ENCODE measurements around the gene PAWR.

DNA sequence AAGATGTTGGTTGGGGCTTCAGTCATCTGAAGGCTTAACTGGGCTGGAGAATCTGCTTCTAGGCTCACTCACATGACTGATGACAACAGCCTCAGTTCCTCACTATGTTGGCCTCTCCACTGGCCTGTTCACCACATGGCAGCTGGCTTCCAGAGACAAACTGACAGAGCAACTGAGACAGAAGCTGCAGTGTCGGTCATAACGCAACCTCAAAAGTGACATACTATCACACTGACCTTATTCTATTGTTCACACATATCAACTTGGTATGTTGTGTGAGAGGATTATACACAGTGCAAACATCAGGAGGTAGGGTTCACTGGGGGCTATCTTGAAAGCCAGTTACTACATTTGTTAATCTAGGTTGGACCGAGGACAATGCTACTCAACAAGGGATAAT, 92.9 kb downstream of the PAWR start:
- no peak for TF ChIP-seq CTCF (conservative IDR thresholded peaks at IDR 0.05; ENCODE audit: low read depth in 2 of 2)
- TF ChIP-seq EZH2 (IDR thresholded peaks at IDR 0.05; ENCODE audit: low read depth, unreplicated experiment), result no peak
- no peak for TF ChIP-seq POLR2AphosphoS5 (IDR thresholded peaks at IDR 0.05; ENCODE audit: low read depth)
- TF ChIP-seq STAT1 (IDR thresholded peaks at IDR 0.05; ENCODE audit: unreplicated experiment), result no peak
- TF ChIP-seq, protein P1, sequence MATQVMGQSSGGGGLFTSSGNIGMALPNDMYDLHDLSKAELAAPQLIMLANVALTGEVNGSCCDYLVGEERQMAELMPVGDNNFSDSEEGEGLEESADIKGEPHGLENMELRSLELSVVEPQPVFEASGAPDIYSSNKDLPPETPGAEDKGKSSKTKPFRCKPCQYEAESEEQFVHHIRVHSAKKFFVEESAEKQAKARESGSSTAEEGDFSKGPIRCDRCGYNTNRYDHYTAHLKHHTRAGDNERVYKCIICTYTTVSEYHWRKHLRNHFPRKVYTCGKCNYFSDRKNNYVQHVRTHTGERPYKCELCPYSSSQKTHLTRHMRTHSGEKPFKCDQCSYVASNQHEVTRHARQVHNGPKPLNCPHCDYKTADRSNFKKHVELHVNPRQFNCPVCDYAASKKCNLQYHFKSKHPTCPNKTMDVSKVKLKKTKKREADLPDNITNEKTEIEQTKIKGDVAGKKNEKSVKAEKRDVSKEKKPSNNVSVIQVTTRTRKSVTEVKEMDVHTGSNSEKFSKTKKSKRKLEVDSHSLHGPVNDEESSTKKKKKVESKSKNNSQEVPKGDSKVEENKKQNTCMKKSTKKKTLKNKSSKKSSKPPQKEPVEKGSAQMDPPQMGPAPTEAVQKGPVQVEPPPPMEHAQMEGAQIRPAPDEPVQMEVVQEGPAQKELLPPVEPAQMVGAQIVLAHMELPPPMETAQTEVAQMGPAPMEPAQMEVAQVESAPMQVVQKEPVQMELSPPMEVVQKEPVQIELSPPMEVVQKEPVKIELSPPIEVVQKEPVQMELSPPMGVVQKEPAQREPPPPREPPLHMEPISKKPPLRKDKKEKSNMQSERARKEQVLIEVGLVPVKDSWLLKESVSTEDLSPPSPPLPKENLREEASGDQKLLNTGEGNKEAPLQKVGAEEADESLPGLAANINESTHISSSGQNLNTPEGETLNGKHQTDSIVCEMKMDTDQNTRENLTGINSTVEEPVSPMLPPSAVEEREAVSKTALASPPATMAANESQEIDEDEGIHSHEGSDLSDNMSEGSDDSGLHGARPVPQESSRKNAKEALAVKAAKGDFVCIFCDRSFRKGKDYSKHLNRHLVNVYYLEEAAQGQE (IDR thresholded peaks at IDR 0.05; ENCODE audit: unreplicated experiment), result no peak
- no peak for TF ChIP-seq CREB1 (CRISPR knock-in tag; IDR thresholded peaks at IDR 0.05; ENCODE audit: low read depth)
- no peak for TF ChIP-seq ETS1 (IDR thresholded peaks at IDR 0.05)
- no peak for TF ChIP-seq JUNB (IDR thresholded peaks at IDR 0.05; ENCODE audit: unreplicated experiment)
- TF ChIP-seq EZH2phosphoT487 (IDR thresholded peaks at IDR 0.05; ENCODE audit: unreplicated experiment), result no peak
- TF ChIP-seq ZNF331 (CRISPR knock-in tag; IDR thresholded peaks at IDR 0.05; ENCODE audit: low read depth), result no peak
- no peak for TF ChIP-seq NANOG (IDR thresholded peaks at IDR 0.05; ENCODE audit: borderline replicate concordance)
- no peak for TF ChIP-seq ZNF462 (CRISPR knock-in tag; IDR thresholded peaks at IDR 0.05)
